Skeletal muscle cell (primary cell): Measurements from ENCODE around the gene MRAS.

Source experiments
- DNase-seq: peaks from one replicate; pipeline ENCODE4 v3.0.0-alpha.2; 2010; ENCODE audit warnings: low read depth
- H3K4me3 ChIP-seq: 2 replicates; pipeline ENCODE4 v1.5.1; 2011; ENCODE audit warnings: low read depth, mild to moderate bottlenecking, control low read depth, low read length, moderate library complexity

MRAS gene

GRCh38 chr3:138381950-138382715 lies 33.8 kb downstream of the MRAS start:
- peak; percentile 39 for DNase-seq
- H3K4me3 ChIP-seq, result no peak overlapping the region

GRCh38 chr3:138383715-138384465 lies 35.5 kb downstream of the MRAS start:
- no peak for DNase-seq
- H3K4me3 ChIP-seq, result no peak overlapping the region

GRCh38 chr3:138384531-138384930 lies 36.2 kb downstream of the MRAS start:
- DNase-seq, result no peak
- no peak overlapping the region for H3K4me3 ChIP-seq

DNA sequence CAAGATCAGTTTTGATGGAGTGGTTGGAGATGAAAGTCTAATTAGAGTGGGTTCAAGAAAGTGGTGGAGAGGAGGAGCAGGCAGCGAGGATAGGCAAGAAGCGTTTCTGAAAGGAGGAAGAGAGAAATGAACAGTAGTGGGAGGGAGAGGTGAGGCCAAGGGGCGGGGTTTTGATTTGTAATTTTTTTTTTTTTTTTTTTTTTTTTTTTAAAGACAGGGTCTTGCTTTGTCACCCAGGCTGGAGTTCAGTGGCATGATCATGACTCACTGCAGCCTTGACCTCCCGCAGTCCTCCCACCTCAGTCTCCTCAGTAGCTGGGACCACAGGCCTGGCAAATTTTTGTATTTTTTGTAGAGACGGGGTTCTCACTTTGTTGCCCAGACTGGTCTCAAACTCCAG lies 36.6 kb downstream of the MRAS start:
- no peak overlapping the region for H3K4me3 ChIP-seq
- no peak for DNase-seq

DNA sequence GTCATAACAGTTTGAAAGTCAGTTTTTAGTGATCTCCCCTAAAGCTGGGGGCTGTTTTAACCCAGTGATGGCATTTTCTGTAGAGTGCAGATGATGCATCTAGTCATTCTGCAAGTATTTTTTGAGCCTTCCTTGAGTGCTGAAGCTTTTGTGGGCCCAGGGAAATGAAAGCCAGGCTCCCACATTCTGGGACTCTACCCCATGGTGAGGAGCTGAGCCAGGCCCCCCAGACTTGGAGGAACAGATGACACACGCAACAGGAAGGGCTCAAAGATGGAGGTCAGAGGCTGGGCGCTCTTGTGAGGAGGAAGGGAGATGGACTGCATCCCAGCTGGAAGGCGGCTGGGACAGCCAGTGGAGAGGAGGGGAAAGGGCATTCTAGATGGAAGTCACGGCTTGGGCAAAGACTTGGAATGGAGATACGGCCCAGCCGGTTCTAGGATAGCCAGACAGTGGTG lies 40.8 kb downstream of the MRAS start:
- DNase-seq, result no peak
- H3K4me3 ChIP-seq, result no peak overlapping the region

DNA sequence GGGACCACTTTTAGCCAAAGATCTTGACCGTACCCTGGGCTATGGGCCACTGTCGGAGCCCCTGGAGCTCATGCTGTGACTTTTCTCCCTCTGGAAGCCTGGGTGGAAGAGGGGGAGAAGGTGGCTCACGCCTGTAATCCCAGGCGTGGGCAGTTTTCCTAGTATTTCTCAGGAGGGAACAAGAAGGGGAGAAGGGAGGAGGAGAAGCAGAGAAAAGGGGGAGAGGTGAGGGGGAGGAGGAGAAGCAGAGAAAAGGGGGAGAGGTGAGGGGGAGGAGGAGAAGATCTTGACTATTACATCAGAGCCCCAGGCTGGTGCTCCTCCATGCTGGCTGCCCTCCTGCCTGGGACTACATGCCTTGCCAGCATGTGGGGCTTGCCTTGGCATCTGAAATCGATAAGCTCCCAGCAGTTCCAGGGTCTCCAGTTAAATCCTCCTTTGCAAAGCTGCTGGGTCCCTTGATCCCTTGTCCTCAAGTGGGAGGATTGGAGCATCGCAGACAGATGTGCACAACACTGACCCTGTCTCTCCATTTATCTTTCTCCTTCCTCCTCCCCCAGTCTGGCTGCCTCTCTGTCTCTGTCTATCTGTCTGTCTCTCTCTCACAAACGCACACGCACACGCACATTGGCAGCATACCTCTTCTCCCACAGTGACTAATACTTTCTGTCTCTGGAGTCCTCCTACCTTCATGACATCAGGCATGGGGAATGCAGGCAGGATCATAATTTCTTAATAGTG lies 41.6 kb downstream of the MRAS start:
- H3K4me3 ChIP-seq, result no peak overlapping the region
- DNase-seq, result peak; percentile 83

DNA sequence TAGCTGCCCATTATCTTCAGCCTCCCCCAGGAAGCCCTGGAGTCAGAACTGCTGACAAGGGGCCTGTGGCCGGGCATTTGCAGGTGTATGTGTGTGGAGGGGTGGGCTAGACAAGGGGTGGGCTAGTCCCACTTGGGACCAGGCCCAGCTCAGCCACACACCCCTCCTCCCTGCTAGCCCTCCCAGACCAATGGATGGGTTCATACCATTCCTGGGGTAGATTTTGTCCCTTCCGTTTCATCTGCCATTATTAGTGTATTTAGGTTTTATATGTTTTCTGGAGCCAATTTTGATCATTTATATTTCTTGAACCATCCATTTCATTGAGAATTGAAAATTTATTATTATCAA lies 42.2 kb downstream of the MRAS start:
- H3K4me3 ChIP-seq, result no peak overlapping the region
- no peak for DNase-seq

DNA sequence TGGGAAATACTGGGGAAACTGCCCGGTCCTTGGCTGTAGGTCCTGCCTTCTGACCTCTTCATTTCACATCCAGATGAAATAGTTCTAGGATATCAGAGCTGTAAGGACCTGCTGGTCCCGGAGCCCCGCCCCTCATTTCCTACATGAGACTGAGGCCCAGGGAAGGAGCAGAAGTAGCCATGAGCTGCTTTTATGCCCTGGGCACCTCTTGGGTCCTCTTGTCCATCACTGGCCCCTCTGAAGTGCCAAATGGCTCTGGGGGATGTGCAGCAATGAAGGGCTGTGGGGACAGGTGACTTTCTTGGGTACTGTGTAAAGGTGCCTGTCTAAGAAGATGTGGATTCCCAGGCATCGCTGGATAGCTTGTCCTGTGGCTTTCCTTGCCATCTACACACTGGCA lies 45.8 kb downstream of the MRAS start:
- no peak overlapping the region for H3K4me3 ChIP-seq
- no peak for DNase-seq

GRCh38 chr3:138394686-138395085 lies 46.3 kb downstream of the MRAS start:
- no peak for DNase-seq
- no peak overlapping the region for H3K4me3 ChIP-seq

DNA sequence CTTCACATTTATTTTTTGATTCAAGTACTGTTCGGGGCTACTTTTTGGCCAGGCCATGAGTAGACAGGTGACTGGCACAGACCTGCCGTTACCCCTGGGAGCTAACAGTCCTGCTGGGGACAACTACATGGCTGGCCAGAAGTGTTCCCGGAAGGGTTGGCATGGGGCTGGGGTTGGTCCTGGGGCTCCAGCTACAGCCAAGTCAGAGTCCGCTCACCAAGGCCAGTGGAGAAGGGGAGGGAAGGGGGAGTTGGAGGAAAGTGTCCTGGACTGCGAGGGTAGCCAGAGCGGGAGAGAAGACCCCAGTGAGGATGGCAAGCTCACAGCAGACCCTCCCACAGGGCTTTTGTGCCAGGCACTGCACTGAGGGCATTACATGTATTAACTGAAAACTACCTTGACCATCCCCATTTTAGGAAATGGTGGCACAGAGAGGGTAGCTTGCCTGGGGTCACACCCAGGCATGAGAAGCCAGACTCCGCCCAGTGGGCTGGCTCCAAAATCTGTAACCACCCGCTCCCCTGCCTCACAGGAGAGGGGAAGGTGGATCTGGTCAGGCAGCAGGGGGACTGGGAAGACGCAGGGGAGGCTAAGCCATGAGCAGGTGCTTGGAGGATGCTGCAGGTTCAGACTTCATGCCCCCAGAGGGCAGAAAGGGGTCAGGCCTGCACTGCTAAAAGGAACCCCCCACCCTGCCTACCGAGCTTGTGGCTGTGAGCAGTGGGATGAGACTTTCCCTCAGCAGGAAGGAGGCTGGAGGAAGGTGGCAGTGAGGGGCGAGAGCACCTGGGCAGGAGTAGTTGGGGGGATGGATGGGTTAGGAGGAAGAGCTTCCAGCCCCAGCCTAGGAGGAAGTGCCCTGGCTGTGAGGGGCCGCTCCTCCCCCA lies 47.7 kb downstream of the MRAS start:
- no peak overlapping the region for H3K4me3 ChIP-seq
- no peak for DNase-seq

DNA sequence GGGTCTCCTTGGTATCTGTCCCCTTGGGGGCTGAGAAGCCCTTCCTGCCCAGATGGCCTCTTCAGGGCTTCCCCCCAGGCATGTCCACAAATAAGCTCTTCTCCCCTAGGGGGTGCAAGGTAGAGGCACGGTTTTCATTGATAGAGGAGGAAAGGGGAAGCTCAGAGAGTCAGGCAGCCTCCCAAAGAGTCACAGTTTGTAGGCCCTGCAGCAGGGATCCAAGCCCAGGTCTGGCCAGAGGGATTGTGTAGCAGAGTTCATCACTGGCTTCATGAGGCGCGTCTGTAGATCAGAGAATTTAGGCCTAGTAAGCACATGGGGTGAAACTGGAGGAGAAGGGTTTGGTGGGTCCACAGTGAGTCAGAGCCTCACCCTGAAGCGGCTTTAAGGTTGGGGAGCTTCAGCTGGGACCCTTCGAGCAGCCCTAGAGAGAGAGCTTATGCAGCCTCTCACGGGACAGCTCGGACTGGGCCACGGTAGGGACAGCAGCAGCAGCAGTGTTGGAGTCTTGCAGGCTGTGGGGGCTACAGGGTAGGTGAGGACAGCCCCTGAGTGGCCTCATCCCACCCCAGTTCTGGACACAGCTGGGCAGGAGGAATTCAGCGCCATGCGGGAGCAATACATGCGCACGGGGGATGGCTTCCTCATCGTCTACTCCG lies 48.5 kb downstream of the MRAS start:
- no peak overlapping the region for H3K4me3 ChIP-seq
- DNase-seq, result no peak

DNA sequence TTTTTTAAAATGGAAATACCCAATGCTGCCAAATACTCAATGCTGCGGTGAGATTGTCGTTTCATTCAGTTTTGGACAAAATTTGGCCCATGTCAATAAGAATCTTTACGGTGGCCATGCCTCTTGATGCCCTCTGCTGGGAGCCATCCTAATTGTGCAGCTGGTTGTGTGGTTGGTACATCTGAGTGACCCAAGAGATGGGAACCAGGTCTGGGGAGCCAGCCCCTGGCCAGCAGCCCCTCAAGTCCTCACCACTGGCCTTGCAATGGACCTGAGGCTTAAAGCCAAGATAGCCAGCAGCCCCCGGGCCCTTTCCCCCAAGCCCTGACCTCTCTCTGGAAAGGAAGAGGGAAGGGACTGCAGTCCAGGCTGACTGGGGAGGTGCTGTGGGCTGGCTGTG lies 49.6 kb downstream of the MRAS start:
- no peak overlapping the region for H3K4me3 ChIP-seq
- no peak for DNase-seq

GRCh38 chr3:138398791-138399575 lies 50.6 kb downstream of the MRAS start:
- no peak overlapping the region for H3K4me3 ChIP-seq
- no peak for DNase-seq

DNA sequence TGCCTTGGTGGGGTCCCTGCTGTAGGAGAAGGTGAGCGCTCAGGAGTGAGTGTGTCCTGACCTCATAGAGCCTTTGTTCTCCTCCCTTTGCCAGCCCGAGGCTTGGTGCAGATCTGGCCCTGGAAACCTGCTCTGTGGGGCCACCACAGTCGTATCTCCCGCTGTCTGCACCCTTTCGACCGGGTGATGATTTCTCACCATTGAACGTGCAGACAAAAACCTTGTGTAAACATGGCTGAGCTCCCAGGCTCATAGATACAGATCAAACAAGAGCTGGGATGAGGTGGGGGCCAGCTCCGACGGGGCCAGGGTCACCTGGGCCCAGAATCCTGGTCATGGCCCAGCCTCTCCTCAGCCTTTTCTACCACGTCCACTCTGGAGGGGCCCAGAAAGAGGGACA lies 51.4 kb downstream of the MRAS start:
- DNase-seq, result no peak
- no peak overlapping the region for H3K4me3 ChIP-seq

DNA sequence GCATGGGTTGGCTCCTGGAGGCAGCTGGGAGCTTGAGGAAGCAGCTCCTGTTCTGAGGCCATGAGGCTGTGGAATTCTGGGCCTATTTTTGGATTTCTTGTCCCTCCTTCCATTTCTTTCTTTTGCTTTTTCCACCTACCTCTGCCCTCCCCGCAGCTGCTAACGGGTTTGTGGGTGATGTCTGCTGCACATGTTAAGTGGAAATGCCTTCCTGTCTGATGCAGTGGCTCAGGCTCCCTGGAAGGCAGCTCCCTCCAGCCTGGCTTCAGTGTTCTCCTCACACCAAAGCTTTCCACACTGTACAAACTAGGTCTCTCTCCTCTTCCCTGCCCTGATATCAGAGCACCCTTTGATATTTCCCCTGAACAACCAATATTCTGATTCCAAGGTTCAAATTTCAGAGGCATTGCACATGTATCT lies 52.3 kb downstream of the MRAS start:
- no peak overlapping the region for H3K4me3 ChIP-seq

GRCh38 chr3:138401834-138402233 lies 53.5 kb downstream of the MRAS start:
- no peak for DNase-seq
- no peak overlapping the region for H3K4me3 ChIP-seq

More for the DNA sequence above, 52.3 kb downstream of the MRAS start:
- no peak for DNase-seq

DNA sequence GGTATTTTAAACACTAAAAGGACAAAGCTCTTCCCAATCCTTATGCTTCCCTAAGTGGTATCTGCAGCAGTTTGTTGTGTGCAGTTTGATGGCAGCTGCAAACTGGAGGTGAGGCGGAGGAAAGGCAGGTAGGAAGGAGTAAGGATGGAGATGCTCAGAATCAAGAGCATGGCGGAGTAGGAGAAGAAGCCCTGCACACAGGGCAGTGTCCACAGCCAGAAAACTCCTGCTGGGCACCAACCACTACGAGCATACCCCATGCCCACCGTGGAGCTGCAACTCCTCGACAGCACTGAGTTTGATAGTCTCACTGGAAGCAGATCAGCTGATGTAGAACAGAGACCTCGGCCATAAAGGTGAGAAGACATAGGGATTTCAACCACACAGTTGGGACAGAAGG lies 55.7 kb downstream of the MRAS start:
- DNase-seq, result no peak

GRCh38 chr3:138405001-138405400 lies 56.6 kb downstream of the MRAS start:
- H3K4me3 ChIP-seq, result no peak overlapping the region
- no peak for DNase-seq

More for the DNA sequence above, 55.7 kb downstream of the MRAS start:
- no peak overlapping the region for H3K4me3 ChIP-seq
